NCI-H2171 (cell line): ENCODE results near the gene MATN1.

Source experiments
- DNase-seq: peaks from one replicate; lab custom pipeline; 2025; lab: John Stamatoyannopoulos, UW

Gene MATN1

GRCh38 chr1:30718091-30718635 is 5.2 kb downstream of the MATN1 start:
- peak; percentile 99 for DNase-seq

GRCh38 chr1:30716646-30717045 is 6.7 kb downstream of the MATN1 start:
- DNase-seq = no peak

GRCh38 chr1:30715886-30716285 is 7.5 kb downstream of the MATN1 start:
- DNase-seq = no peak

GRCh38 chr1:30715216-30715615 is 8.2 kb downstream of the MATN1 start:
- DNase-seq = no peak

- DNase-seq = no peak
These were observed 8.8 kb downstream of the MATN1 start for GRCh38 chr1:30714536-30715090.

- DNase-seq = no peak
These were observed 9.4 kb downstream of the MATN1 start for GRCh38 chr1:30714025-30714424.

GRCh38 chr1:30713311-30713710 is 10.1 kb downstream of the MATN1 start:
- no peak for DNase-seq

GRCh38 chr1:30712583-30712982 is 10.8 kb downstream of the MATN1 start:
- DNase-seq = no peak

- DNase-seq = no peak
These were observed 13.0 kb downstream of the MATN1 start for GRCh38 chr1:30710407-30710806.

GRCh38 chr1:30708361-30708728 is 15.0 kb downstream of the MATN1 start:
- no peak for DNase-seq

- peak; percentile 83 for DNase-seq
These were observed 15.7 kb downstream of the MATN1 start for GRCh38 chr1:30707412-30708360.

- DNase-seq = no peak
These were observed 16.9 kb downstream of the MATN1 start for GRCh38 chr1:30706528-30706927.

- no peak for DNase-seq
These were observed 17.7 kb downstream of the MATN1 start for GRCh38 chr1:30705698-30706097.

- no peak for DNase-seq
These were observed 18.4 kb downstream of the MATN1 start for GRCh38 chr1:30704765-30705509.

- DNase-seq = no peak
These were observed 19.1 kb downstream of the MATN1 start for GRCh38 chr1:30704271-30704670.

GRCh38 chr1:30702823-30703222 is 20.6 kb downstream of the MATN1 start:
- DNase-seq = no peak

- no peak for DNase-seq
These were observed 22.1 kb downstream of the MATN1 start for GRCh38 chr1:30701258-30701633.

- DNase-seq = no peak
These were observed 22.7 kb downstream of the MATN1 start for GRCh38 chr1:30700528-30701257.

- no peak for DNase-seq
These were observed 23.6 kb downstream of the MATN1 start for GRCh38 chr1:30699762-30700161.

- no peak for DNase-seq
These were observed 24.9 kb downstream of the MATN1 start for GRCh38 chr1:30698401-30698981.

- no peak for DNase-seq
These were observed 25.6 kb downstream of the MATN1 start for GRCh38 chr1:30697571-30698376.
